Endothelial cell of umbilical vein (primary cell): Measurements from ENCODE around the gene DLX3. TPM values are rescaled to one million over a fixed set of nuclear protein-coding genes. Genes with fewer than 3 reads are reported as not detected.

Source experiments
- BruUV-seq: library from RNA; stranded (reverse); fragments of 400-500 nt; replicated peaks from 2 replicates; lab custom pipeline; 2021; lab: Mats Ljungman, UMichigan
- CTCF ChIA-PET: fragments of 300-600, 350-600 bp; sonication (Branson Sonifier 250); formaldehyde crosslinking; loops from one replicate; lab custom pipeline; 2021; ENCODE audit warnings: antibody characterized with exemption, inconsistent platforms; lab: Charles Lee
- POLR2A ChIA-PET: fragments of 300-600, 350-600 bp; sonication (Branson Sonifier 250); formaldehyde crosslinking; loops from one replicate; lab custom pipeline; 2021; ENCODE audit warnings: antibody characterized with exemption, inconsistent platforms; lab: Charles Lee
- DNase-seq: peaks from one replicate; pipeline ENCODE4 v3.0.0-alpha.2; 2011; ENCODE audit warnings: low read depth, low spot score
- FAIRE-seq: peaks from 2 replicates; lab custom pipeline; 2011; peaks lifted over from hg19 to GRCh38; lab: Jason Lieb, UNC
- H2AFZ ChIP-seq: 2 replicates; pipeline ENCODE4 v1.6.0; 2012; ENCODE audit warnings: low read depth, low read length, control low read depth, inconsistent platforms
- H3K27ac ChIP-seq: 2 replicates; pipeline ENCODE4 v1.5.1; 2011; ENCODE audit warnings: low read depth, mild to moderate bottlenecking, control low read depth, low read length, moderate library complexity; ENCODE audit not compliant: insufficient read depth
- H3K27me3 ChIP-seq, 2 experiments: 2 replicates each; pipeline versions ENCODE4 v1.6.0 to v1.6.1; 2011; ENCODE audit warnings: low read length in 2 of 2, mixed read lengths in 1 of 2; ENCODE audit not compliant: control insufficient read depth in 2 of 2, insufficient read depth in 2 of 2
- H3K36me3 ChIP-seq, 2 experiments: 2 replicates in 1 of 2; 3 replicates in 1 of 2; pipeline ENCODE4 v1.5.1; 2011; ENCODE audit warnings: low read length in 2 of 2, mild to moderate bottlenecking in 1 of 2, moderate library complexity in 1 of 2; ENCODE audit not compliant: control insufficient read depth in 2 of 2, insufficient read depth in 2 of 2; ENCODE audit errors: extremely low read depth in 1 of 2
- H3K4me1 ChIP-seq: 3 replicates; pipeline ENCODE4 v1.5.1; 2011; ENCODE audit warnings: mild to moderate bottlenecking, low read length; ENCODE audit not compliant: control insufficient read depth, insufficient read depth; ENCODE audit errors: extremely low read depth
- H3K4me2 ChIP-seq: 2 replicates; pipeline ENCODE4 v1.6.1; 2011; ENCODE audit warnings: low read length, control low read depth, mixed read lengths; ENCODE audit not compliant: insufficient read depth
- H3K4me3 ChIP-seq, 3 experiments: fragments of 200-600 bp in 1 of 3; sonication (generic), shearing (Covaris generic) in 1 of 3; replicated peaks in 1 of 3; 2 replicates each; pipeline ENCODE4 v1.5.1; 2011 to 2016; ENCODE audit warnings: control low read depth in 3 of 3, low read length in 3 of 3, mild to moderate bottlenecking in 2 of 3, inconsistent platforms in 1 of 3, low read depth in 1 of 3, moderate library complexity in 1 of 3; ENCODE audit not compliant: insufficient read depth in 1 of 3
- H3K79me2 ChIP-seq: 2 replicates; pipeline ENCODE4 v1.6.0; 2012; ENCODE audit warnings: low read length, inconsistent platforms; ENCODE audit not compliant: control insufficient read depth, insufficient read depth
- H3K9ac ChIP-seq: replicated peaks from 2 replicates; pipeline ENCODE3; 2011; ENCODE audit warnings: low read length, control low read depth; ENCODE audit not compliant: insufficient read depth; ENCODE audit errors: extremely low read depth
- H3K9me1 ChIP-seq: replicated peaks from 3 replicates; pipeline ENCODE4 v1.6.0; 2011; ENCODE audit warnings: mild to moderate bottlenecking, low read length; ENCODE audit not compliant: control insufficient read depth, insufficient read depth; ENCODE audit errors: extremely low read depth
- H3K9me3 ChIP-seq: replicated peaks from 2 replicates; pipeline ENCODE4 v1.5.1; 2012; ENCODE audit warnings: low read length, inconsistent platforms; ENCODE audit not compliant: control insufficient read depth, insufficient read depth
- H4K20me1 ChIP-seq: replicated peaks from 2 replicates; pipeline ENCODE3; 2011; ENCODE audit warnings: mild to moderate bottlenecking, low read length; ENCODE audit not compliant: control insufficient read depth, insufficient read depth; ENCODE audit errors: extremely low read depth
- EZH2 ChIP-seq: IDR thresholded peaks from 2 replicates; pipeline ENCODE4 v1.6.1; 2012; ENCODE audit warnings: borderline replicate concordance, low read depth, mild to moderate bottlenecking, moderate library complexity, low read length, inconsistent platforms; ENCODE audit not compliant: severe bottlenecking
- FOS ChIP-seq: IDR thresholded peaks from 2 replicates; pipeline ENCODE4 v1.6.1; 2011; ENCODE audit warnings: mild to moderate bottlenecking, low read length, moderate library complexity, borderline replicate concordance; ENCODE audit not compliant: insufficient read depth
- MYC ChIP-seq: IDR thresholded peaks from one replicate; pipeline ENCODE4 v1.6.1; 2011; ENCODE audit warnings: mild to moderate bottlenecking, low read depth, low read length
- POLR2AphosphoS5 ChIP-seq: IDR thresholded peaks from 2 replicates; pipeline ENCODE4 v1.6.1; 2012; ENCODE audit warnings: low read depth, mild to moderate bottlenecking, control low read depth, low read length, moderate library complexity; ENCODE audit not compliant: insufficient read depth
- dilution Hi-C: fragments of 300-500 bp; cut with MboI; formaldehyde crosslinking; loops from one replicate; pipeline ENCODE4 v1.15.0; 2019; ENCODE audit warnings: low sequenced_read_pairs; ENCODE audit not compliant: extremely low pct_ligation_motif_present
- intact Hi-C: fragments of 100-400 bp; cut with micrococcal nuclease; formaldehyde crosslinking; loops from one replicate; pipeline ENCODE4 v1.10.0; 2022
- polyA plus RNA-seq, 4 experiments: library from polyadenylated mRNA; depleted of rRNA in 3 of 4; stranded (reverse) in 3 of 4; unstranded in 1 of 4; fragments of >200 nt; gene quantifications; 2 replicates each; pipeline versions ENCODE4 v1.2.1 to v1.2.3, GENCODE V29; 2011 to 2012; ENCODE audit warnings: missing spikeins in 1 of 4
- total RNA-seq: library from RNA; stranded (reverse); gene quantifications from 2 replicates; pipeline ENCODE4 v1.2.3, GENCODE V29; 2021
- TF ChIP-seq, protein P1 (sequence below), 2 donors: IDR thresholded peaks; 1 replicate in 1 of 2; 2 replicates in 1 of 2; pipeline ENCODE4 v1.5.1; 2011; ENCODE audit warnings: low read length in 2 of 2, mild to moderate bottlenecking in 2 of 2, moderate library complexity in 2 of 2, control low read depth in 1 of 2, inconsistent platforms in 1 of 2, low read depth in 1 of 2; ENCODE audit not compliant: insufficient read depth in 1 of 2; ENCODE audit errors: extremely low read depth in 1 of 2

The DLX3 gene
- total and polyA plus RNA-seq, 2 donors (not counting 3 experiments of a cell fraction or from before 2014, with no cell fraction given): not detected

DNA sequence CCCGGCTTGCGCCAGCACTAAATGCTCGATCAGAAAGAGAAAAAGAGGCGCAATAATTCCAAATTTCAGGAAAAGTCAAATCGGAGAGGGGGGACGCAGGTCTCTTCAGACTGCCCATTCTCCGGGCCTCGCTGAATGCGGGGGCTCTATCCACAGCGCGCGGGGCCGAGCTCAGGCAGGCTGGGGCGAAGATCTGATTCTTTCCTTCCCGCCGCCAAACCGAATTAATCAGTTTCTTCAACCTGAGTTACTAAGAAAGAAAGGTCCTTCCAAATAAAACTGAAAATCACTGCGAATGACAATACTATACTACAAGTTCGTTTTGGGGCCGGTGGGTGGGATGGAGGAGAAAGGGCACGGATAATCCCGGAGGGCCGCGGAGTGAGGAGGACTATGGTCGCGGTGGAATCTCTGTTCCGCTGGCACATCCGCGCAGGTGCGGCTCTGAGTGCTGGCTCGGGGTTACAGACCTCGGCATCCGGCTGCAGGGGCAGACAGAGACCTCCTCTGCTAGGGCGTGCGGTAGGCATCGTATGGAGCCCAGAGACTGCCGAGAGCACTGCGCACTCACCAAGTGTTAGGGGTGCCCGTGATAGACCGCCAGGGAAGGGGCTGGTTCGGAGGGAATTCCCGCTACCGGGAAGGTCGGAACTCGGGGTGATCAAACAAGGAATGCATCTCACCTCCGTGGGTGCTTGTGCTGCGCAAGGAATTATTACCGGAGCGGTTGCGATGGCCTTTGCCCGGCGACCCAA is 30.1 kb downstream of the DLX3 start:
- H3K4me1 ChIP-seq: no peaks in the 10 kb centered on the region
- H2AFZ ChIP-seq: no peak overlapping the region
- H3K9ac ChIP-seq: no peak overlapping the region
- CTCF ChIA-PET: interaction anchor here (0.6 kb wide), 1 partner anchor 127 kb away, joined by 3 read pairs; no protein-coding TSS in a partner anchor
- BruUV-seq: no TSS peak
- no peaks in the 10 kb centered on the region for H3K9me1 ChIP-seq
- H3K9me3 ChIP-seq: no peaks in the 10 kb centered on the region
- H4K20me1 ChIP-seq: no peaks in the 10 kb centered on the region
- POLR2A ChIA-PET: no interaction called here
- FAIRE-seq: no peak
- TF ChIP-seq EZH2 (peak; percentile 97), POLR2AphosphoS5 (no peak)
- dilution Hi-C loops: no loop called here
- H3K4me3 ChIP-seq: no peak overlapping the region
- intact Hi-C loops: no loop called here
- H3K27me3 ChIP-seq: peaks cover 75% of the 10 kb centered on the region in 2 experiments
- DNase-seq: no peak
- H3K79me2 ChIP-seq: no peaks in the 10 kb centered on the region
- no peak overlapping the region for H3K27ac ChIP-seq
- H3K4me2 ChIP-seq: no peak overlapping the region
- no peaks in the 10 kb centered on the region for H3K36me3 ChIP-seq

- Histone ChIP-seq H3K27ac (no peak overlapping the region), H3K9me3 (no peaks in the 10 kb centered on the region), H3K4me1 (no peaks in the 10 kb centered on the region), H3K9ac (no peak overlapping the region), H2AFZ (no peak overlapping the region), H3K4me3 (no peak overlapping the region), H3K36me3 (no peaks in the 10 kb centered on the region), H3K79me2 (no peaks in the 10 kb centered on the region), H3K27me3 (peaks cover 70 to 71% of the 10 kb centered on the region in 2 experiments), H3K4me2 (no peak overlapping the region), H4K20me1 (no peaks in the 10 kb centered on the region), H3K9me1 (no peaks in the 10 kb centered on the region)
- no peak for TF ChIP-seq MYC
- TF ChIP-seq EZH2: no peak
- TF ChIP-seq FOS: no peak
- TF ChIP-seq, protein P1, sequence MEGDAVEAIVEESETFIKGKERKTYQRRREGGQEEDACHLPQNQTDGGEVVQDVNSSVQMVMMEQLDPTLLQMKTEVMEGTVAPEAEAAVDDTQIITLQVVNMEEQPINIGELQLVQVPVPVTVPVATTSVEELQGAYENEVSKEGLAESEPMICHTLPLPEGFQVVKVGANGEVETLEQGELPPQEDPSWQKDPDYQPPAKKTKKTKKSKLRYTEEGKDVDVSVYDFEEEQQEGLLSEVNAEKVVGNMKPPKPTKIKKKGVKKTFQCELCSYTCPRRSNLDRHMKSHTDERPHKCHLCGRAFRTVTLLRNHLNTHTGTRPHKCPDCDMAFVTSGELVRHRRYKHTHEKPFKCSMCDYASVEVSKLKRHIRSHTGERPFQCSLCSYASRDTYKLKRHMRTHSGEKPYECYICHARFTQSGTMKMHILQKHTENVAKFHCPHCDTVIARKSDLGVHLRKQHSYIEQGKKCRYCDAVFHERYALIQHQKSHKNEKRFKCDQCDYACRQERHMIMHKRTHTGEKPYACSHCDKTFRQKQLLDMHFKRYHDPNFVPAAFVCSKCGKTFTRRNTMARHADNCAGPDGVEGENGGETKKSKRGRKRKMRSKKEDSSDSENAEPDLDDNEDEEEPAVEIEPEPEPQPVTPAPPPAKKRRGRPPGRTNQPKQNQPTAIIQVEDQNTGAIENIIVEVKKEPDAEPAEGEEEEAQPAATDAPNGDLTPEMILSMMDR (IDR thresholded peaks at IDR 0.05; ENCODE audit: extremely low read depth in 1 of 2, insufficient read depth in 1 of 2, low read depth in 1 of 2, low read length in 2 of 2): no peak
- dilution Hi-C loops: no loop called here
- DNase-seq (no peak), FAIRE-seq (no peak)
- CTCF ChIA-PET: interaction anchor here (0.6 kb wide), 1 partner anchor 128 kb away, joined by 3 read pairs; no protein-coding TSS in a partner anchor
- intact Hi-C loops: no loop called here
- POLR2A ChIA-PET: no interaction called here
- BruUV-seq: no TSS peak
Measured at GRCh38 chr17:49964303-49964768, 30.7 kb downstream of the DLX3 start.
